Osteocyte (in vitro differentiated cells): Measurements from ENCODE around the gene SLC25A20. TPM values are rescaled to one million over a fixed set of nuclear protein-coding genes. Genes with fewer than 3 reads are reported as not detected.

Experiments
- DNase-seq: peaks from one replicate; pipeline ENCODE4 v3.0.0; 2021; ENCODE audit warnings: mixed read lengths; ENCODE audit not compliant: unreplicated experiment; ENCODE audit errors: extremely low spot score
- H3K27ac Mint-ChIP-seq: one replicate; pipeline ENCODE4 v1.8.0; 2021; ENCODE audit warnings: mild to moderate bottlenecking, mixed read lengths; ENCODE audit not compliant: unreplicated experiment
- H3K27me3 Mint-ChIP-seq: one replicate; pipeline ENCODE4 v1.8.0; 2021; ENCODE audit warnings: mixed read lengths; ENCODE audit not compliant: unreplicated experiment
- H3K36me3 Mint-ChIP-seq: one replicate; pipeline ENCODE4 v1.8.0; 2021; ENCODE audit warnings: mixed read lengths; ENCODE audit not compliant: unreplicated experiment
- H3K4me1 Mint-ChIP-seq: one replicate; pipeline ENCODE4 v1.8.0; 2021; ENCODE audit warnings: mixed read lengths; ENCODE audit not compliant: unreplicated experiment
- H3K4me3 Mint-ChIP-seq: one replicate; pipeline ENCODE4 v1.8.0; 2021; ENCODE audit warnings: mild to moderate bottlenecking, moderate library complexity, mixed read lengths; ENCODE audit not compliant: unreplicated experiment
- H3K9me3 Mint-ChIP-seq: one replicate; pipeline ENCODE4 v1.8.0; 2021; ENCODE audit warnings: mixed read lengths; ENCODE audit not compliant: unreplicated experiment
- total RNA-seq: library from RNA; stranded (reverse); gene quantifications from 2 replicates; pipeline ENCODE4 v1.2.1, GENCODE V29; 2021
- TF ChIP-seq, protein P1 (sequence below): fragments of 200-600 bp; sonication (generic); IDR thresholded peaks from 2 replicates; pipeline ENCODE4 v1.5.0; 2021; ENCODE audit warnings: antibody characterized with exemption, mild to moderate bottlenecking, moderate library complexity

Gene SLC25A20
- total RNA-seq, 1 donor from 2014 or later = 13.3 TPM

DNA sequence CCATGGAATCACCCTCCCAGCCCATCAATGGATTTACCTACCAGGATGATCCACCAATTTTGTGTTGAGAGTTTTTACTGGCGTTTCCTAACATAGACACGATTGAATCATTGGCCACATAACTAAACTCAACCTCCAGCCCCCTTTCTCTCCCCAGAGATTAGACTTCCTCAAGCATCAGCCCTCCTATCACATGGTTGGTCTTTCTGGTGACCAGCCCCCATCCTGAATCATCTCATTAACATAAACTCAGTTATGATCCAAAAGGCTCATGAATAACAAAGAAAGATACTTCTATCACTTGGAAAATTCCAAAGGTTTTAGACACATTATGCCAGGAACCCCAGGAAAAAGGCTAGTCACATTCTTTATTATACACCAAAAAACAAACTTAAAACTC, 72.2 kb downstream of the SLC25A20 start:
- DNase-seq = peak; percentile 54
- Mint-ChIP-seq H3K4me1 (peaks cover 34% of the 10 kb centered on the region), H3K27me3 (no peaks in the 10 kb centered on the region), H3K9me3 (no peaks in the 10 kb centered on the region), H3K4me3 (no peak overlapping the region), H3K36me3 (peaks cover 6% of the 10 kb centered on the region), H3K27ac (peak overlapping the region; percentile 77)
- TF ChIP-seq, protein P1, sequence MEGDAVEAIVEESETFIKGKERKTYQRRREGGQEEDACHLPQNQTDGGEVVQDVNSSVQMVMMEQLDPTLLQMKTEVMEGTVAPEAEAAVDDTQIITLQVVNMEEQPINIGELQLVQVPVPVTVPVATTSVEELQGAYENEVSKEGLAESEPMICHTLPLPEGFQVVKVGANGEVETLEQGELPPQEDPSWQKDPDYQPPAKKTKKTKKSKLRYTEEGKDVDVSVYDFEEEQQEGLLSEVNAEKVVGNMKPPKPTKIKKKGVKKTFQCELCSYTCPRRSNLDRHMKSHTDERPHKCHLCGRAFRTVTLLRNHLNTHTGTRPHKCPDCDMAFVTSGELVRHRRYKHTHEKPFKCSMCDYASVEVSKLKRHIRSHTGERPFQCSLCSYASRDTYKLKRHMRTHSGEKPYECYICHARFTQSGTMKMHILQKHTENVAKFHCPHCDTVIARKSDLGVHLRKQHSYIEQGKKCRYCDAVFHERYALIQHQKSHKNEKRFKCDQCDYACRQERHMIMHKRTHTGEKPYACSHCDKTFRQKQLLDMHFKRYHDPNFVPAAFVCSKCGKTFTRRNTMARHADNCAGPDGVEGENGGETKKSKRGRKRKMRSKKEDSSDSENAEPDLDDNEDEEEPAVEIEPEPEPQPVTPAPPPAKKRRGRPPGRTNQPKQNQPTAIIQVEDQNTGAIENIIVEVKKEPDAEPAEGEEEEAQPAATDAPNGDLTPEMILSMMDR = no peak

DNA sequence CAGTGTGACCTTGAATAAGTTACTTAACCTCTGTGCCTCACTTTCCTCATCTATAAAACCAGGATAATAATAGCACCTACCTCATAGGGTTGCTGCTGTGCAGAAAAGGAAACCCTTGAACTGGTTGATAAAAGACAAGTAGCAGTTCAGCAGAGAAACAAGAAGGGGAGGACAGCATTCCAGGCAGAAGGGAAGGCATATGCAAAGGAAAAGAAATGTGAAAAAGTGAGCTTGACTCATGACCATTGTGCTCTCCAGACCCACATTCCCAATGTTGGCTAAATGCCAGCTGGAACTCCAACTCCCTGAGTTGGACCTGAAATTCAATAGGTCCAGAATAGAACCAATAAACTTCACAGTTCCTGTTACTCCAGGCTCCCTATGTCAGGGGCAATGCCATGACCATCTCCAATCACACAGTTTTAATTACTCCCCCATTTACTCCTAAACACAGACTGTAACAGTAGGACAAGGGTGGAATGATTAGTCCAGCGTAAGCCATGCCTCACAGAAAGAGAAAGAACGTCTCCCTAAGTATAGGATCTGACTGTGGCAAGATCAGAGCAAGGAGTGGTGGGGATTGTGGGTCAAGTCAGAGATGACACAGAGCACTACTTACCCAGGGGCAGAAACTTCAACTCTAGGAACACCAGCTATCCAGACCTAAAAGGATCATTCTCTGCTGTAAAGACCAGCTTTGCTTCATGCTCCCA, 77.9 kb downstream of the SLC25A20 start:
- Mint-ChIP-seq H3K27ac (no peak overlapping the region), H3K4me3 (no peak overlapping the region), H3K9me3 (no peaks in the 10 kb centered on the region), H3K4me1 (peaks cover 22% of the 10 kb centered on the region), H3K27me3 (no peaks in the 10 kb centered on the region), H3K36me3 (peaks cover 6% of the 10 kb centered on the region)
- peak; percentile 32 for DNase-seq
- TF ChIP-seq, protein P1 = no peak

DNA sequence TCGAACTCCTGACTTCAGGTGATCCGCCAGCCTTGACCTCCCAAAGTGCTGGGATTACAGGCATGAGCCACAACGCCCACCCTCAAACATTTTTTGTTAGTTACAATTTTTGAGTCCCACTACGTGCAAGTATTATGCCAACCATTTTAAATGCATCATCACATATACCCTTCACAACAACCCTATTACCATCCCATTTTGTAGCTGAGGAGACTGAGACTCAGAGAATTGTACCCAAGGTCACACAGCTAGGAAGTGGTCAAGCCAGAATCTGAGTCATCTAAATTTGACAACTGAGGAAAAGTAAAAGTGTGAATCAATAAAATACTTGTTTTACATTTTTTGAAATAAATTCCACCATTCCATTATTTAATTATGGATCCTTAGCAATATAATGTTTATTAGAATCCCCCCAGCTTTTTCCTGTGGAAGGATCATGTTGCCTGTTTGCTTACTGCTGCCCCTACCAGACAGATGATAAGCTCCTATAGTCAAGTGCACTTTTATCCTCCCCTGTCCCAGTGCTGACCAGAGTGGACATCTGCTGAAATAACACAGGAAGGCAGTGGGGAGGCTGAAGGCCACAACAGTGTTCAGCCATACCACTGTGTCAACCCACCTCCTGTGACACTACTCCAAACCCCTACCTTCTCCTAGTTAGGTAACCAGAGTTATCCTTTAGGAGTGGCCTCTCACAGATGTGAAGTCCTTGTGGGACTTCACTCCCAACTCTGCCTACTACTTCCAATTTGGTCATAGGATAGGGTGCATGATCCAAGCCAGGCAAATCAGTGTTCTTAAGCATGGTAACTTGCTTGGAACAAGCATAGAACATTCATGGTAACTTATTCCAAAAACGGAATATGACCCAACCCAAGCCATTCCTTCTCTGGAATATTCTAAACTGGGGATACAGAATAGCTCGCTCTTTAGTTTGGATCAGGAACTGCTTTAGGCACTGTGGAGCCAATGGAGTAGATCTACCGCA, 79.2 kb downstream of the SLC25A20 start:
- TF ChIP-seq, protein P1 = no peak
- Mint-ChIP-seq H3K4me1 (peaks cover 19% of the 10 kb centered on the region), H3K27ac (no peak overlapping the region), H3K4me3 (no peak overlapping the region), H3K36me3 (peaks cover 6% of the 10 kb centered on the region), H3K9me3 (no peaks in the 10 kb centered on the region), H3K27me3 (no peaks in the 10 kb centered on the region)
- no peak for DNase-seq

DNA sequence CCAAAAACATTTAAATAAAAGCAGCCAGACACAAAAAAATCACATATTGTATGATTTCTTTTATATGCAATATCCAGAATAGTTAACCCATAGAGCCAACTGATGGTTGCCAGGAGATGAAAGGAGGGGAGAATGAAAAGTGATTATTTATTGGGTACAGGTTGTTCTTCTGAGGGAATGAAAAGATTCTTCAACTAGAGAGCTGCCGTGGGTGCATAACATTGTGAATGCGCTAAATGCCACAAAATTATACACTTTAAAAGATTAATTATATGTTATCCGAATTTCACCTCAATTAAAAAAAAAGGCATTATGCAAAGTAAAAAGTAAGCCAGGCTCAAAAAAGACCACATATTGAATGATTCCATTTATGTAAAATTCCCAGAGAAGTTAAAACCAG, 87.2 kb downstream of the SLC25A20 start:
- DNase-seq = no peak
- H3K27ac Mint-ChIP-seq = no peak overlapping the region
- no peaks in the 10 kb centered on the region for H3K9me3 Mint-ChIP-seq
- peaks cover 1% of the 10 kb centered on the region for H3K36me3 Mint-ChIP-seq
- H3K4me1 Mint-ChIP-seq = peaks cover 16% of the 10 kb centered on the region
- TF ChIP-seq, protein P1 = no peak
- H3K27me3 Mint-ChIP-seq = no peaks in the 10 kb centered on the region
- H3K4me3 Mint-ChIP-seq = no peak overlapping the region

Other genes with a start within 250 kb of the SLC25A20 start
- 7.1 and 7.4 TPM in 2 replicates for gene CELSR3, start 236.0 kb downstream of the SLC25A20 start, total RNA-seq
- gene NCKIPSD, start 213.0 kb downstream of the SLC25A20 start, total RNA-seq = 26.3 and 27.2 TPM in 2 replicates
- 101 and 104 TPM in 2 replicates for gene IP6K2, start 181.7 kb downstream of the SLC25A20 start, total RNA-seq
- 61.6 and 61.8 TPM in 2 replicates for gene PRKAR2A, start 51.0 kb downstream of the SLC25A20 start, total RNA-seq
- 82.5 and 97.2 TPM in 2 replicates for gene ARIH2, start 20.0 kb upstream of the SLC25A20 start, total RNA-seq
- gene P4HTM, start 91.4 kb upstream of the SLC25A20 start, total RNA-seq = 31.3 and 35.6 TPM in 2 replicates
- gene WDR6, start 108.5 kb upstream of the SLC25A20 start, total RNA-seq = 211 and 236 TPM in 2 replicates
- gene DALRD3, start 119.7 kb upstream of the SLC25A20 start, total RNA-seq = 22.8 and 25.3 TPM in 2 replicates
- 69.1 and 69.4 TPM in 2 replicates for gene NDUFAF3, start 123.2 kb upstream of the SLC25A20 start, total RNA-seq
- gene IMPDH2, start 130.5 kb upstream of the SLC25A20 start, total RNA-seq = 202 and 203 TPM in 2 replicates
- gene QRICH1, start 195.2 kb upstream of the SLC25A20 start, total RNA-seq = 92.9 and 104 TPM in 2 replicates
- 252 and 266 TPM in 2 replicates for gene QARS1, start 205.9 kb upstream of the SLC25A20 start, total RNA-seq
- 75.7 and 75.9 TPM in 2 replicates for gene USP19, start 221.9 kb upstream of the SLC25A20 start, total RNA-seq
- 721 and 811 TPM in 2 replicates for gene LAMB2, start 234.2 kb upstream of the SLC25A20 start, total RNA-seq